ENCODE data around the gene FAM193A. TPM values are rescaled to one million over a fixed set of nuclear protein-coding genes. Genes with fewer than 3 reads are reported as not detected.
"Not testable (repeated sequence)": the region's sequence is repeated elsewhere in the genome, so short reads cannot be mapped to it uniquely, and the experiment has no call there.

FAM193A gene
- total RNA-seq, 6 experiments from 2014 or later = 8.5 to 12.3 (median 9.7) TPM

- no peaks in the 10 kb centered on the region for H3K27me3 ChIP-seq
- no peaks in the 10 kb centered on the region for H3K36me3 ChIP-seq
- intact Hi-C loops (cut with DNase I) = no loop called here
- no peak for ATAC-seq
- no peak overlapping the region for H3K27ac ChIP-seq
- DNase-seq = no peak
- TF ChIP-seq POLR2A (IDR thresholded peaks at IDR 0.05) = no peak
- TF ChIP-seq CTCF (IDR thresholded peaks at IDR 0.05) = no peak
- WGBS (ENCODE audit: insufficient coverage, low coverage, low lambda C conversion rate, missing lambda C conversion rate) = 75% methylated on average over 6 of the region's 6 CpGs
- H3K4me3 ChIP-seq = no peak overlapping the region
- H3K4me1 ChIP-seq = no peaks in the 10 kb centered on the region
- no peaks in the 10 kb centered on the region for H3K9me3 ChIP-seq
These were observed 81.5 kb downstream of the FAM193A start for GRCh38 chr4:2617955-2618354.

GRCh38 chr4:2618729-2619128 lies 82.3 kb downstream of the FAM193A start:
- ATAC-seq; DNase-seq; H3K36me3 ChIP-seq; H3K4me3 ChIP-seq; H3K27ac ChIP-seq; H3K27me3 ChIP-seq; H3K4me1 ChIP-seq; H3K9me3 ChIP-seq; intact Hi-C loops (cut with DNase I): not testable (repeated sequence)
- WGBS (ENCODE audit: insufficient coverage, low coverage, low lambda C conversion rate, missing lambda C conversion rate) = 83% methylated on average over 4 of the region's 9 CpGs

- TF ChIP-seq CTCF (IDR thresholded peaks at IDR 0.05) (no peak), POLR2A (IDR thresholded peaks at IDR 0.05) (no peak)
- H3K36me3 ChIP-seq = no peaks in the 10 kb centered on the region
- intact Hi-C loops (cut with DNase I) = no loop called here
- no peaks in the 10 kb centered on the region for H3K4me1 ChIP-seq
- H3K4me3 ChIP-seq = no peak overlapping the region
- no peak for ATAC-seq
- no peak overlapping the region for H3K27ac ChIP-seq
- no peak for DNase-seq
- no peaks in the 10 kb centered on the region for H3K27me3 ChIP-seq
- WGBS (ENCODE audit: insufficient coverage, low coverage, low lambda C conversion rate, missing lambda C conversion rate) = 96% methylated on average over 7 of the region's 8 CpGs
- no peaks in the 10 kb centered on the region for H3K9me3 ChIP-seq
These were observed 83.0 kb downstream of the FAM193A start for GRCh38 chr4:2619459-2619858.

GRCh38 chr4:2621419-2621818 lies 85.0 kb downstream of the FAM193A start:
- no peak for ATAC-seq
- WGBS (ENCODE audit: insufficient coverage, low coverage, low lambda C conversion rate, missing lambda C conversion rate) = 84% methylated on average over 5 of the region's 7 CpGs
- DNase-seq = no peak
- no peak for TF ChIP-seq POLR2A (IDR thresholded peaks at IDR 0.05)
- no peak for TF ChIP-seq CTCF (IDR thresholded peaks at IDR 0.05)
- intact Hi-C loops (cut with DNase I) = no loop called here
- no peaks in the 10 kb centered on the region for H3K4me1 ChIP-seq
- H3K36me3 ChIP-seq = peaks cover 0 to 5% (median 3%) of the 10 kb centered on the region in 4 donors
- H3K9me3 ChIP-seq = no peaks in the 10 kb centered on the region
- H3K27me3 ChIP-seq = no peaks in the 10 kb centered on the region
- no peak overlapping the region for H3K27ac ChIP-seq
- no peak overlapping the region for H3K4me3 ChIP-seq

GRCh38 chr4:2623442-2623841 lies 87.0 kb downstream of the FAM193A start:
- Histone ChIP-seq H3K4me3 (no peak overlapping the region), H3K27ac (no peak overlapping the region), H3K27me3 (no peaks in the 10 kb centered on the region), H3K9me3 (no peaks in the 10 kb centered on the region), H3K36me3 (peaks cover 0 to 16% (median 7%) of the 10 kb centered on the region in 4 donors), H3K4me1 (no peaks in the 10 kb centered on the region)
- DNase-seq = no peak
- intact Hi-C loops (cut with DNase I) = no loop called here
- no peak for TF ChIP-seq POLR2A (IDR thresholded peaks at IDR 0.05)
- no peak for TF ChIP-seq CTCF (IDR thresholded peaks at IDR 0.05)
- no peak for ATAC-seq
- 97% methylated on average over 6 of the region's 6 CpGs for WGBS (ENCODE audit: insufficient coverage, low coverage, low lambda C conversion rate, missing lambda C conversion rate)

All from right lobe of liver (tissue), 6 donors.